Prostate gland (tissue), 2 donors: ENCODE results near the gene FXYD6.

Experiments
- POLR2A ChIP-seq: fragments of 450-650 bp; IDR thresholded peaks from one replicate; pipeline ENCODE4 v1.6.1; 2016; ENCODE audit warnings: antibody characterized with exemption, mild to moderate bottlenecking
- TF ChIP-seq, protein P1 (sequence below), 4 experiments: fragments of 200-600 bp in 2 of 4; fragments of 450-650 bp in 2 of 4; sonication (generic) in 2 of 4; IDR thresholded peaks; 1 replicate in 3 of 4; 2 replicates in 1 of 4; pipeline ENCODE4 v1.5.1; 2016 to 2019; ENCODE audit warnings: antibody characterized with exemption in 4 of 4, mild to moderate bottlenecking in 2 of 4, moderate library complexity in 2 of 4

DNA sequence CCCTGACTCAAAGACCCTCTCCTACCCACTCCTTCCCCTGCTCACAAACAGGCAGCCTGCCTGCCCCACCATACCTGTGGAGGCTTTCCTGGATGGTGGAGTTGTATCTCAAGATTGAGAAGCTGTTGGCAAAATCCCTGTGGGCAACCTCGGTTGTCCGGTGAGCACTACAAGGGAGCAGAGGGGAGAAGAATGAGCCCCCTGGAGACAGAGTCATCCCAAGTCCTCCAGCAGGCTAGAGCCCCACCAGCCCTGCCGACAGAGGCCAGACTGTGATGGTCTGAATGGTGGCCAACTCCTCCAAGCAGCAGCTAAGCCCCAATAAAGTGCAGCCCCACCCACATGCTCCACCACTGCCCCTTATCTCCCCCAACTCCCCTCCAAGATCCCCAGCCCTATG, 35.2 kb upstream of the FXYD6 start:
- TF ChIP-seq POLR2A: no peak
- TF ChIP-seq, protein P1, sequence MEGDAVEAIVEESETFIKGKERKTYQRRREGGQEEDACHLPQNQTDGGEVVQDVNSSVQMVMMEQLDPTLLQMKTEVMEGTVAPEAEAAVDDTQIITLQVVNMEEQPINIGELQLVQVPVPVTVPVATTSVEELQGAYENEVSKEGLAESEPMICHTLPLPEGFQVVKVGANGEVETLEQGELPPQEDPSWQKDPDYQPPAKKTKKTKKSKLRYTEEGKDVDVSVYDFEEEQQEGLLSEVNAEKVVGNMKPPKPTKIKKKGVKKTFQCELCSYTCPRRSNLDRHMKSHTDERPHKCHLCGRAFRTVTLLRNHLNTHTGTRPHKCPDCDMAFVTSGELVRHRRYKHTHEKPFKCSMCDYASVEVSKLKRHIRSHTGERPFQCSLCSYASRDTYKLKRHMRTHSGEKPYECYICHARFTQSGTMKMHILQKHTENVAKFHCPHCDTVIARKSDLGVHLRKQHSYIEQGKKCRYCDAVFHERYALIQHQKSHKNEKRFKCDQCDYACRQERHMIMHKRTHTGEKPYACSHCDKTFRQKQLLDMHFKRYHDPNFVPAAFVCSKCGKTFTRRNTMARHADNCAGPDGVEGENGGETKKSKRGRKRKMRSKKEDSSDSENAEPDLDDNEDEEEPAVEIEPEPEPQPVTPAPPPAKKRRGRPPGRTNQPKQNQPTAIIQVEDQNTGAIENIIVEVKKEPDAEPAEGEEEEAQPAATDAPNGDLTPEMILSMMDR (IDR thresholded peaks at IDR 0.05): no peak
